Panc1 (cell line): ENCODE measurements around the gene BMP8B. TPM values are rescaled to one million over a fixed set of nuclear protein-coding genes. Genes with fewer than 3 reads are reported as not detected.

Experiments used
- ATAC-seq: fragments of 200-7000 bp; cut with Tn5 transposase; 2 replicates; pipeline ENCODE4 v1.9.1; 2020; ENCODE audit warnings: mild to moderate bottlenecking, moderate library complexity
- BruUV-seq: library from RNA; stranded (reverse); fragments of 400-500 nt; replicated peaks from 2 replicates; lab custom pipeline; 2021; lab: Mats Ljungman, UMichigan
- CTCF ChIA-PET: fragments of 300-600 bp; sonication (Branson Sonifier 250); formaldehyde crosslinking; loops from one replicate; lab custom pipeline; 2022; ENCODE audit warnings: antibody characterized with exemption; lab: Charles Lee
- POLR2A ChIA-PET: fragments of 300-600 bp; sonication (Branson Sonifier 250); formaldehyde crosslinking; loops from one replicate; lab custom pipeline; 2022; ENCODE audit warnings: antibody characterized with exemption; lab: Charles Lee
- DNase-seq: peaks from one replicate; pipeline ENCODE4 v3.0.0-alpha.2; 2010; ENCODE audit warnings: low read depth, low spot score
- H3K27ac ChIP-seq: 2 replicates; pipeline ENCODE4 v1.5.1; 2011; ENCODE audit warnings: mild to moderate bottlenecking, low read length, inconsistent platforms
- H3K27me3 ChIP-seq: fragments of 200-500 bp; sonication (Bioruptor generic); 2 replicates; pipeline ENCODE4 v1.6.0; 2014; ENCODE audit warnings: low read length, inconsistent platforms; ENCODE audit not compliant: control insufficient read depth, insufficient read depth
- H3K36me3 ChIP-seq: fragments of 200-500 bp; sonication (Bioruptor generic); 2 replicates; pipeline ENCODE4 v1.5.1; 2014; ENCODE audit warnings: inconsistent platforms, mild to moderate bottlenecking, low read length, moderate library complexity; ENCODE audit not compliant: control insufficient read depth, insufficient read depth
- H3K4me1 ChIP-seq: 2 replicates; pipeline ENCODE4 v1.5.1; 2011; ENCODE audit warnings: inconsistent platforms, mild to moderate bottlenecking, low read length, moderate library complexity; ENCODE audit not compliant: control insufficient read depth, insufficient read depth
- H3K4me3 ChIP-seq, 2 experiments: 2 replicates each; pipeline ENCODE4 v1.5.1; 2011 to 2012; ENCODE audit warnings: low read depth in 2 of 2, low read length in 2 of 2, mild to moderate bottlenecking in 2 of 2, inconsistent platforms in 1 of 2, moderate library complexity in 1 of 2
- H3K9me3 ChIP-seq: fragments of 200-500 bp; sonication (Bioruptor generic); 2 replicates; pipeline ENCODE4 v1.5.1; 2014; ENCODE audit warnings: low read depth, mild to moderate bottlenecking, inconsistent platforms, low read length, moderate library complexity; ENCODE audit not compliant: control insufficient read depth, insufficient read depth
- POLR2AphosphoS5 ChIP-seq: IDR thresholded peaks from 2 replicates; pipeline ENCODE4 v1.6.1; 2012; ENCODE audit warnings: mild to moderate bottlenecking, low read depth, low read length, moderate library complexity
- SIN3A ChIP-seq: IDR thresholded peaks from 2 replicates; pipeline ENCODE4 v1.6.1; 2012; ENCODE audit warnings: low read depth, mild to moderate bottlenecking, low read length, moderate library complexity, borderline replicate concordance; ENCODE audit not compliant: insufficient read depth
- TCF7L2 ChIP-seq: IDR thresholded peaks from 2 replicates; pipeline ENCODE4 v1.6.1; 2011; ENCODE audit warnings: mild to moderate bottlenecking, low read depth, low read length, inconsistent platforms
- in situ Hi-C: cut with HindIII; loops from 2 replicates; pipeline ENCODE4 v1.10.0; 2016; ENCODE audit warnings: low sequenced_read_pairs, low pct_unique_long_range_greater_than_20kb
- intact Hi-C: fragments of 100-400 bp; cut with micrococcal nuclease; formaldehyde crosslinking; loops from one replicate; pipeline ENCODE4 v1.10.0; 2022; ENCODE audit not compliant: unreplicated experiment
- total RNA-seq: library from RNA; stranded (reverse); gene quantifications from one replicate; pipeline ENCODE4 v1.2.1, GENCODE V29; 2021; ENCODE audit not compliant: unreplicated experiment
- TF ChIP-seq, protein P1 (sequence below): fragments of 450-650 bp; IDR thresholded peaks from 2 replicates; pipeline ENCODE4 v1.5.1; 2017; ENCODE audit warnings: mild to moderate bottlenecking
- TF ChIP-seq, protein P2 (sequence below), 2 experiments: IDR thresholded peaks; 2 replicates each; pipeline ENCODE4 v1.6.1; 2011 to 2012; ENCODE audit warnings: low read depth in 2 of 2, control low read depth in 1 of 2, low read length in 1 of 2, mild to moderate bottlenecking in 1 of 2, moderate library complexity in 1 of 2; ENCODE audit not compliant: insufficient read depth in 1 of 2

The BMP8B gene
- total RNA-seq, 1 experiment from 2014 or later, result 3.7 TPM

DNA sequence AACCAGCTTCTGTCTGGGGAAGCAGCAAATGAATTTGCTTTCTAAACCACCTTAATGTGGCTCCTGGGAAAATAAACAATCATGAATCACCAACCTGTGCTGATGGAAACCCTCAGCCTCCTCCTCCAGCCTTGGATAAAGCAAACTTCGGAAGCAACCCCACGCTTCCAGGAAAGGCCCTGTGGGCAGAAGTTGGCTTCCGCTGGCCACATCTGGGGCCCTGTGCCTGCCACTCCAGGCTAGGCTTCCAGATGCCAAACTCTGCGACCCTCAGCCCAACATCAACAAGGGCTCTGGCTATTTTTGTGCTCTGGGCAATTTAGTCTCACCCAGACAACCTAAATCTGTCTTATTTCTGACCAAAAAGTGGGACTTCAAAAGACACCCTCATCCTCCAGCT is 11.4 kb downstream of the BMP8B start:
- ChIA-PET CTCF (no interaction called here), POLR2A (no interaction called here)
- no peak overlapping the region for H3K4me3 ChIP-seq
- H3K27ac ChIP-seq, result no peak overlapping the region
- TF ChIP-seq TCF7L2 (no peak), SIN3A (no peak), POLR2AphosphoS5 (no peak)
- TF ChIP-seq, protein P1, sequence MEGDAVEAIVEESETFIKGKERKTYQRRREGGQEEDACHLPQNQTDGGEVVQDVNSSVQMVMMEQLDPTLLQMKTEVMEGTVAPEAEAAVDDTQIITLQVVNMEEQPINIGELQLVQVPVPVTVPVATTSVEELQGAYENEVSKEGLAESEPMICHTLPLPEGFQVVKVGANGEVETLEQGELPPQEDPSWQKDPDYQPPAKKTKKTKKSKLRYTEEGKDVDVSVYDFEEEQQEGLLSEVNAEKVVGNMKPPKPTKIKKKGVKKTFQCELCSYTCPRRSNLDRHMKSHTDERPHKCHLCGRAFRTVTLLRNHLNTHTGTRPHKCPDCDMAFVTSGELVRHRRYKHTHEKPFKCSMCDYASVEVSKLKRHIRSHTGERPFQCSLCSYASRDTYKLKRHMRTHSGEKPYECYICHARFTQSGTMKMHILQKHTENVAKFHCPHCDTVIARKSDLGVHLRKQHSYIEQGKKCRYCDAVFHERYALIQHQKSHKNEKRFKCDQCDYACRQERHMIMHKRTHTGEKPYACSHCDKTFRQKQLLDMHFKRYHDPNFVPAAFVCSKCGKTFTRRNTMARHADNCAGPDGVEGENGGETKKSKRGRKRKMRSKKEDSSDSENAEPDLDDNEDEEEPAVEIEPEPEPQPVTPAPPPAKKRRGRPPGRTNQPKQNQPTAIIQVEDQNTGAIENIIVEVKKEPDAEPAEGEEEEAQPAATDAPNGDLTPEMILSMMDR, result no peak
- TF ChIP-seq, protein P2, sequence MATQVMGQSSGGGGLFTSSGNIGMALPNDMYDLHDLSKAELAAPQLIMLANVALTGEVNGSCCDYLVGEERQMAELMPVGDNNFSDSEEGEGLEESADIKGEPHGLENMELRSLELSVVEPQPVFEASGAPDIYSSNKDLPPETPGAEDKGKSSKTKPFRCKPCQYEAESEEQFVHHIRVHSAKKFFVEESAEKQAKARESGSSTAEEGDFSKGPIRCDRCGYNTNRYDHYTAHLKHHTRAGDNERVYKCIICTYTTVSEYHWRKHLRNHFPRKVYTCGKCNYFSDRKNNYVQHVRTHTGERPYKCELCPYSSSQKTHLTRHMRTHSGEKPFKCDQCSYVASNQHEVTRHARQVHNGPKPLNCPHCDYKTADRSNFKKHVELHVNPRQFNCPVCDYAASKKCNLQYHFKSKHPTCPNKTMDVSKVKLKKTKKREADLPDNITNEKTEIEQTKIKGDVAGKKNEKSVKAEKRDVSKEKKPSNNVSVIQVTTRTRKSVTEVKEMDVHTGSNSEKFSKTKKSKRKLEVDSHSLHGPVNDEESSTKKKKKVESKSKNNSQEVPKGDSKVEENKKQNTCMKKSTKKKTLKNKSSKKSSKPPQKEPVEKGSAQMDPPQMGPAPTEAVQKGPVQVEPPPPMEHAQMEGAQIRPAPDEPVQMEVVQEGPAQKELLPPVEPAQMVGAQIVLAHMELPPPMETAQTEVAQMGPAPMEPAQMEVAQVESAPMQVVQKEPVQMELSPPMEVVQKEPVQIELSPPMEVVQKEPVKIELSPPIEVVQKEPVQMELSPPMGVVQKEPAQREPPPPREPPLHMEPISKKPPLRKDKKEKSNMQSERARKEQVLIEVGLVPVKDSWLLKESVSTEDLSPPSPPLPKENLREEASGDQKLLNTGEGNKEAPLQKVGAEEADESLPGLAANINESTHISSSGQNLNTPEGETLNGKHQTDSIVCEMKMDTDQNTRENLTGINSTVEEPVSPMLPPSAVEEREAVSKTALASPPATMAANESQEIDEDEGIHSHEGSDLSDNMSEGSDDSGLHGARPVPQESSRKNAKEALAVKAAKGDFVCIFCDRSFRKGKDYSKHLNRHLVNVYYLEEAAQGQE (IDR thresholded peaks at IDR 0.05; ENCODE audit: insufficient read depth in 1 of 2, low read depth in 2 of 2, low read length in 1 of 2), result no peak
- no peaks in the 10 kb centered on the region for H3K4me1 ChIP-seq
- BruUV-seq, result no TSS peak
- H3K9me3 ChIP-seq, result no peaks in the 10 kb centered on the region
- in situ Hi-C loops, result no loop called here
- DNase-seq (no peak), ATAC-seq (no peak)
- no peaks in the 10 kb centered on the region for H3K36me3 ChIP-seq
- H3K27me3 ChIP-seq, result no peaks in the 10 kb centered on the region
- intact Hi-C loops, result no loop called here

DNA sequence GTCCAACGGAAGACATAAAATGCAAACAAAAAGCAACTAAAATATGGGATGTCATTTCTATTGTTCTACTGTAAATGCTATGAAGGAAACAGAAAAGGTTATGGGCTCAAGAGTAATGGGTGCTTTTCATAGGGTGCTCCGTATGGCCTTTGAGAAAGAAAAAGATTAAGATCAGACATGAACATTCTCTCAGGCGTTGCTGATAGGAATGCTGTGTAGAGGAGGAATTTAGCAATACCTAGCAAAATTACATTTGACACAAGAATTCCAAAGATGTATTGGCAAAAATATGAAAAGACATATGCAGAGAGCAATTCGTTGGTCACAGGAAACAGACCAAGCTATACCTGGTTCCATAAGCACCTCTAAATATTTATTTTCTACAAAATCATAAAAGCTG is 11.8 kb downstream of the BMP8B start:
- POLR2A ChIA-PET, result no interaction called here
- H3K27ac ChIP-seq, result no peak overlapping the region
- no peaks in the 10 kb centered on the region for H3K4me1 ChIP-seq
- ATAC-seq, result no peak
- intact Hi-C loops, result no loop called here
- H3K4me3 ChIP-seq, result no peak overlapping the region
- DNase-seq, result no peak
- no peaks in the 10 kb centered on the region for H3K9me3 ChIP-seq
- in situ Hi-C loops, result no loop called here
- TF ChIP-seq SIN3A (no peak), TCF7L2 (no peak), POLR2AphosphoS5 (no peak)
- TF ChIP-seq, protein P1, result no peak
- TF ChIP-seq, protein P2 (IDR thresholded peaks at IDR 0.05; ENCODE audit: insufficient read depth in 1 of 2, low read depth in 2 of 2, low read length in 1 of 2), result no peak
- no peaks in the 10 kb centered on the region for H3K36me3 ChIP-seq
- CTCF ChIA-PET, result no interaction called here
- no peaks in the 10 kb centered on the region for H3K27me3 ChIP-seq
- BruUV-seq, result no TSS peak
